Subcutaneous abdominal adipose tissue (tissue), 5 donors: ENCODE measurements around the gene COL18A1.

Source experiments
- H3K27ac ChIP-seq: one replicate; pipeline ENCODE4 v1.7.0; 2013; ENCODE audit warnings: low read depth, mild to moderate bottlenecking, inconsistent platforms, low read length, moderate library complexity
- H3K27me3 ChIP-seq, 5 donors: one replicate each; pipeline ENCODE4 v1.7.0; 2013; ENCODE audit warnings: low read length in 5 of 5, inconsistent platforms in 1 of 5; ENCODE audit not compliant: control insufficient read depth in 5 of 5, insufficient read depth in 4 of 5
- H3K36me3 ChIP-seq, 5 donors: one replicate each; pipeline ENCODE4 v1.7.0; 2013; ENCODE audit warnings: low read length in 5 of 5; ENCODE audit not compliant: control insufficient read depth in 5 of 5, insufficient read depth in 5 of 5
- H3K4me1 ChIP-seq, 5 donors: one replicate each; pipeline ENCODE4 v1.7.0; 2013; ENCODE audit warnings: low read length in 5 of 5, mild to moderate bottlenecking in 3 of 5, moderate library complexity in 1 of 5; ENCODE audit not compliant: control insufficient read depth in 5 of 5, insufficient read depth in 5 of 5
- H3K4me3 ChIP-seq, 5 donors: one replicate each; pipeline ENCODE4 v1.7.0; 2013; ENCODE audit warnings: low read length in 5 of 5, low read depth in 1 of 5
- H3K9ac ChIP-seq, 5 donors: one replicate each; pipeline ENCODE4 v1.7.0; 2013; ENCODE audit warnings: low read length in 5 of 5, mild to moderate bottlenecking in 4 of 5, moderate library complexity in 3 of 5
- H3K9me3 ChIP-seq, 5 donors: one replicate each; pipeline ENCODE4 v1.7.0; 2013; ENCODE audit warnings: low read length in 5 of 5; ENCODE audit not compliant: control insufficient read depth in 5 of 5
- donor health status: healthy.
- donor health status: healthy.
- donor health status: healthy.
- donor health status: healthy.
- donor health status: healthy.

The COL18A1 gene

DNA sequence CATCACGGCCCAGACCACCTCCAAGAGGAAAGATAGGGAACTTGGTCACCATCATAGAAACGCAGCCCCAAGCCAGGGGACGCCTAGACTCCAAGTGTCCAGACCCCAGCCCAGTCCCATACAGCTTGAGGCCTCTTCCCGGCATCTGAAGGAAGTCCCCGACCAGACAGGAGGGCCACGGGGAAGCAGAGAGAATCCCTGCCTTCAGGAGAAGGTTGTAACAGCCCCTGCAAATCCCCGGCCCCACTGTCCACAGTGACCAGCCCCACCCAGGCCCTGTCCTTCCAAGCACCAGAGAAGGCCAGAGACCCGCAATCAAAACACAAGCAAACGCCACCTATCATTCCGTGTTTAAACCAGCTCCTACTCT is 135.6 kb downstream of the COL18A1 start:
- H3K27me3 ChIP-seq = no peaks in the 10 kb centered on the region
- no peak overlapping the region for H3K4me3 ChIP-seq
- no peaks in the 10 kb centered on the region for H3K36me3 ChIP-seq
- no peak overlapping the region for H3K27ac ChIP-seq
- H3K9ac ChIP-seq = no peak overlapping the region
- no peaks in the 10 kb centered on the region for H3K9me3 ChIP-seq
- H3K4me1 ChIP-seq = peaks cover 2 to 45% (median 29%) of the 10 kb centered on the region in 5 donors

DNA sequence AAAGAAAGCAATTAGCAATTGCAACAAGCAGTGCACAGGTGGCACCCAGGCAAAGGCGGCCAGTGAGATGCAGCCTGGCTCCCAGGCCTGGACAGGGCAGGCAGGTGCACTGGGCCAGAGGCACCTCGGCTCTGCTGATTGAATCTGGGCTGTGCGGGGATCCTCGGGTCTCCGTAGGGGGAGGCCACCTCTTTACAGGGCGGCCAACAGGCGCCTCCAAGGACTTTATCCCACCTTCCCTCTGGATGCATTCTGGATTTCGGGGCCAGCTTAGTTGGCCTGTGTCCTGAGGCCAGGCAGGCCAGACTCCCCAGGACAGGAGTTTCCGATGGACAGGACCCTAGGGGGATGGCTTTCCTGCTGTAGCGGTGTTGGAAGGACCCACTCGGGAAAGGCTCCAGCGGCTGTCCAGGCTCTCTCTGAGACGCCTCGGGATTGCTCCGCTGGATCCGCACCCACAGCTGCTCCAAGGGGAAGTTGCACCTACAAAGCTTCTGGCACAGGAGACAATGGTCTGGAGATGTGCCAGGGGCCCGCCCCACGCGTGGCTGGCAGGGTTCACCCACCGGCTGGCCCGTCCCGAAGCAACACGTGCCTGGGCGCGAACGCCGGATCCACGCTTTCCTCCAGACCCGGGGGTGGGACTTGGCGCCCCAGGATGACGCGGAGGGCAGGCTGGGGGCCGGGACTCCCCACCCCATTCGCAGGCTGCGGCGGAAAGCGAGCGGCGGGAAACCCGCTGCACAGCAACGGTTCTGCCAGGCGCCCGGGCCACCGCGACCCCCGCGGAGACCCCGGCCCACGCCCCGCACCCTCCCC is 136.5 kb downstream of the COL18A1 start:
- Histone ChIP-seq H3K27ac (peak overlapping the region; percentile 62), H3K4me1 (peaks cover 2 to 40% (median 27%) of the 10 kb centered on the region in 5 donors), H3K9me3 (no peaks in the 10 kb centered on the region), H3K4me3 (peak overlapping the region in 4 of 5 donors; percentile 46 to 58 (median 48)), H3K27me3 (no peaks in the 10 kb centered on the region), H3K9ac (peak overlapping the region in 1 of 5 donors; percentile 49), H3K36me3 (no peaks in the 10 kb centered on the region)

- no peaks in the 10 kb centered on the region for H3K9me3 ChIP-seq
Observed at GRCh38 chr21:45542242-45542666, 137.3 kb downstream of the COL18A1 start, which contains the start of gene SLC19A1. Gene SLC19A1 (minus strand): TSS chr21:45542440. CDS start chr21:45537959, 4,481 bp downstream.

GRCh38 chr21:45542667-45543370 is 137.9 kb downstream of the COL18A1 start:
- Histone ChIP-seq H3K27me3 (no peaks in the 10 kb centered on the region), H3K36me3 (no peaks in the 10 kb centered on the region), H3K9ac (peak overlapping the region in 4 of 5 donors; percentile 23 to 65 (median 42)), H3K9me3 (no peaks in the 10 kb centered on the region), H3K4me1 (peaks cover 2 to 40% (median 27%) of the 10 kb centered on the region in 5 donors), H3K27ac (peak overlapping the region; percentile 85), H3K4me3 (peak overlapping the region in 3 of 5 donors; percentile 0 to 58 (median 44))

More at GRCh38 chr21:45542242-45542666, 137.3 kb downstream of the COL18A1 start, which contains the start of gene SLC19A1:
- Histone ChIP-seq H3K4me3 (peak within 1 kb of the TSS in 4 of 5 donors; percentile 46 to 58 (median 48)), H3K36me3 (no peaks in the 10 kb centered on the region), H3K4me1 (peaks cover 2 to 40% (median 27%) of the 10 kb centered on the region in 5 donors), H3K27ac (peak within 1 kb of the TSS; percentile 85), H3K27me3 (no peaks in the 10 kb centered on the region), H3K9ac (peak within 1 kb of the TSS in 4 of 5 donors; percentile 23 to 65 (median 42))

DNA sequence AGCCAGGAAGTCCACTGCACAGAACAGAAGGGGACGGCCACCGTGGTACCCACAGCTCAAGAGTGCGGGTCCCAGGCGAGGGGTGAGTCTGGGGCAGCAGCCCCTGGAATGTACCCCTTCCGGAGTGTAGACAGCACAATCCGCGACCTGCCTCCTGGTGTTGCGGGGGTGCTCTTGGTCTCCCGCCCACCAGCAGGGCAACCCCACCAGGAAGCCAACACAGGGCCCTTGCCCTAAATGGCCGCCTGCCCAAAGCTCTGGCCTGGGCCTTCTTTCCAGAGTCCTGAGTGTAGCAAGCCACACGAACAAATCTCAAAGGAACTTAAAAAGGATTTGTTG is 138.4 kb downstream of the COL18A1 start:
- Histone ChIP-seq H3K4me1 (peaks cover 2 to 40% (median 27%) of the 10 kb centered on the region in 5 donors), H3K27ac (peak overlapping the region; percentile 85), H3K9ac (peak overlapping the region in 4 of 5 donors; percentile 23 to 65 (median 42)), H3K4me3 (peak overlapping the region in 2 of 5 donors; percentile 0 to 58), H3K27me3 (no peaks in the 10 kb centered on the region), H3K36me3 (no peaks in the 10 kb centered on the region), H3K9me3 (no peaks in the 10 kb centered on the region)

DNA sequence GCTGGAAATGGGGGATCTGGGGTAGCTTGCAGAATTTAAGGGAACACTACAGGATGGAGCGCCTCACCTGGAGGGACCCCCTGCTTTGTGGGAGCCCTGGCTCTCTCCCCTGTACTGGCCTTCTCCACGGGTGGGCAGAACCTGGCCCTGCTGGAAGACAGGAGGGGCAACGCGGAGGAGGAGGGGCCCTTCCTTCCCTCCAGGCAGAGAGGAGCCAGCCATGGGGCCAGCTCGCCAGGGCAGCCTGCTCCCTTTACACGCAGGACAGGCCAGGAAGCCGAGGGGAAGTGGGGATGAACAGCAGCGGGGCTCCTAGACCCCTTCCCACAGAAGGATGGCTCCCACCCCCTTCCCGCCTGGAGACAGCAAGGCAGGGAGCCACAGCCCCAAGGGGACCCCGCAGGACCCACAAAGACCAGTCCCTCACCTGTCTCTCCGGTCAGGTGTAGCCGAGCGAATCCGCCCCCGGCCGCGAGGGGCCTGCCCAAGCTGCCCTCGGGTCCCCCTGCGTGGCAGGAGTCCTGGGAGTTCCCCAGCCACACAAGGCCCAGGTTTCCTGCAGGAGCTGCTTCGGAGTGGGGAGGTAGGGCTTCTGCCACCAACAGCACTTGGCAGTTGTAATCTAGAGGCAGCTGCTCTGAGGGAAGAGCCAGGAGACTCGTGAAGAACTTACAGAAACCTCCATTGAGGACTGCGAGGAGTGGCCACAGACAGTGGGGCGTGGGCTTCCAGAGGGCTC is 138.9 kb downstream of the COL18A1 start:
- H3K4me1 ChIP-seq = peaks cover 2 to 41% (median 27%) of the 10 kb centered on the region in 5 donors
- no peaks in the 10 kb centered on the region for H3K27me3 ChIP-seq
- peak overlapping the region; percentile 85 for H3K27ac ChIP-seq
- H3K4me3 ChIP-seq = no peak overlapping the region
- H3K9ac ChIP-seq = peak overlapping the region in 2 of 5 donors; percentile 50 to 65
- H3K9me3 ChIP-seq = no peaks in the 10 kb centered on the region
- H3K36me3 ChIP-seq = no peaks in the 10 kb centered on the region

GRCh38 chr21:45544449-45545235 is 139.7 kb downstream of the COL18A1 start:
- Histone ChIP-seq H3K27ac (peak overlapping the region; percentile 85), H3K36me3 (no peaks in the 10 kb centered on the region), H3K4me3 (no peak overlapping the region), H3K4me1 (peaks cover 5 to 46% (median 32%) of the 10 kb centered on the region in 5 donors), H3K9me3 (no peaks in the 10 kb centered on the region), H3K9ac (peak overlapping the region in 1 of 5 donors; percentile 65), H3K27me3 (no peaks in the 10 kb centered on the region)

- Histone ChIP-seq H3K27ac (no peak overlapping the region), H3K9me3 (no peaks in the 10 kb centered on the region), H3K4me3 (no peak overlapping the region), H3K4me1 (peaks cover 5 to 47% (median 32%) of the 10 kb centered on the region in 5 donors), H3K27me3 (no peaks in the 10 kb centered on the region), H3K36me3 (no peaks in the 10 kb centered on the region), H3K9ac (no peak overlapping the region)
Observed at GRCh38 chr21:45545236-45545570, 140.2 kb downstream of the COL18A1 start.
